GM10266 (cell line): ENCODE data around the gene COQ2.
"Not testable (repeated sequence)": the region's sequence is repeated elsewhere in the genome, so short reads cannot be mapped to it uniquely, and the experiment has no call there.

Source experiments
- DNase-seq: peaks from one replicate; pipeline ENCODE4 v3.0.0; 2012; ENCODE audit errors: extremely low spot score
- TF ChIP-seq, protein P1 (sequence below): IDR thresholded peaks from 2 replicates; pipeline ENCODE4 v1.5.1; 2012; ENCODE audit warnings: mild to moderate bottlenecking, low read depth; ENCODE audit not compliant: control insufficient read depth, insufficient read depth; ENCODE audit errors: missing control alignments

Gene COQ2

DNA sequence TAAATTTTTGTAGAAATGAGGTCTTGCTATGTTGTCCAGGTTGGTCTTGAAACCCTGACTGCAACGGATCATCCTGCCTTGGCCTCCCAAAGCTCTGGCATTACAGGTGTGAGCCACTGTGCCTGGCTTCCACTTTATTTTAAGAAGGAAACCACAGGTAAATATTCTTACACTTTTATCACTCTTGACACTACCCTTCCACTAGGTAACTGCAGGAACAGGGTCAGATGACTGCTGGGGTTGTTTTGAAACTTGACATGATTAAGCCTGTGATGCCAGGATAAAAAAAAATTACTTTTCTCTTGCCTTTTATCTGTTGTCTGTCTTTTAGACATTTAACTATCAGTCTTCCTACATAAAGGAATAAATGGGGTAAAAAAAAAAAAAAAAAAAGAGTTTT is 43.5 kb downstream of the COQ2 start:
- DNase-seq = no peak
- TF ChIP-seq, protein P1, sequence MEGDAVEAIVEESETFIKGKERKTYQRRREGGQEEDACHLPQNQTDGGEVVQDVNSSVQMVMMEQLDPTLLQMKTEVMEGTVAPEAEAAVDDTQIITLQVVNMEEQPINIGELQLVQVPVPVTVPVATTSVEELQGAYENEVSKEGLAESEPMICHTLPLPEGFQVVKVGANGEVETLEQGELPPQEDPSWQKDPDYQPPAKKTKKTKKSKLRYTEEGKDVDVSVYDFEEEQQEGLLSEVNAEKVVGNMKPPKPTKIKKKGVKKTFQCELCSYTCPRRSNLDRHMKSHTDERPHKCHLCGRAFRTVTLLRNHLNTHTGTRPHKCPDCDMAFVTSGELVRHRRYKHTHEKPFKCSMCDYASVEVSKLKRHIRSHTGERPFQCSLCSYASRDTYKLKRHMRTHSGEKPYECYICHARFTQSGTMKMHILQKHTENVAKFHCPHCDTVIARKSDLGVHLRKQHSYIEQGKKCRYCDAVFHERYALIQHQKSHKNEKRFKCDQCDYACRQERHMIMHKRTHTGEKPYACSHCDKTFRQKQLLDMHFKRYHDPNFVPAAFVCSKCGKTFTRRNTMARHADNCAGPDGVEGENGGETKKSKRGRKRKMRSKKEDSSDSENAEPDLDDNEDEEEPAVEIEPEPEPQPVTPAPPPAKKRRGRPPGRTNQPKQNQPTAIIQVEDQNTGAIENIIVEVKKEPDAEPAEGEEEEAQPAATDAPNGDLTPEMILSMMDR = no peak

DNA sequence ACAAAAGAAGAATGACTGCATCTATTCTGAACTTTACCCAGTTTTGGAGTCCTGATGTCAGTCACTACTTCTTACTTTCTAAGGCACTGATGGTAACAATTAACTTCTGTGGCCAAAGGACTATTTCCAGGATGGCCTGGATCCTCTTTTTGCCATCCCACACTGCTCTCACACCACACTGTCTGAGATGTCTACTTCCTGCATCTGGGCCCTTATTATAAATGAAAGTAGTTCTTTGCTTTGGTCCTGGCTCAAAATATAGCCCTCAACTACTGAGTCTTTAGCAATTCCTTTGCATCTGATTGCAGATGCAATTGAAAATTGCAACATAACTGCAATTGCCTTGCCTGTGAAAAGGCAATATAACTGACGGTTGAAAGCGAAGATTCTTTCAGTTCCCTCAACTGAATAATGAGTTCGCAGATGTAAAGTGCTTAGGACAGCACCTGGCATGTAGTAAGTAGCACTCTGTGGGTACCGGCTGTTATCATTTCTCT is 44.2 kb downstream of the COQ2 start:
- peak; percentile 29 for DNase-seq
- TF ChIP-seq, protein P1 = no peak

DNA sequence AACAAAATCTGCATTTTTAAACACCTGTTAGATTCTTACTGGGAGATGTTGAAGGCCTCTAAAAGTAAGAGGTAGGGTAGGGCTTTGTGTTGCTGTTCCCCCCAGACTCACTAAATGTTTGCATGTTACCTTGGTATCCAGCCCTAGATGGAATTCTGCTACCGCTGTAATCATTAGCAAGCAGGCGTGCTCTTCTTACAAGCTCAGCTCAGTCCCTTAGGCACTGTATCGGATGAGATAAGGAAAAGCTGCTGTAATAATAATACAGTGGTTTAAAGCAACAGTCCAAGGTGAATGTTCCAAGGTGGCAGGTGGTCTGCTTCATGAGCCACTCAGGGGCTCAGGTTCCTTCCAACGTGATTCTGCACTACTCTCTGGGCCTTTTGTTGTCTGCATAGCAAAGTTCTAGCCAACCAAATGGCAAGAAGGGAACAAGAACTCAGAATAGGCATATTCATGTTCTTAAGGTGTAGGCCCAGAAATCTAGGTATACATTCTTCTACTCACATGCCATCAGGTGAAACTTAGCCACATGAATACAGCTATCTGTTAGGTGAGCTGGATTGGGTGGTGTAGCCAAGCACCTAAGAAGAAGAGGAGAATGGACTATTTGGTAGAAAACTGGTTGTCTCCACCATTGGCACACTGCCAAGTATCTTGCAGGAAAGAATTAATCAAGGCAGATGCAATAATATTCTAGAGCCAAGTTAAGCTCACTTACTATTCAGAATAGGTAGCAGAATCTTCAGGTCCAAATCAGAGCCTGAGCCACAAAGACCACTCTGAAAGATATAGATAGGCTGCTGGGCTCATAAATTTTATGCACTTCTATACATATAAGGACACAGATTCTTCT is 46.0 kb downstream of the COQ2 start:
- no peak for DNase-seq
- TF ChIP-seq, protein P1 = no peak

DNA sequence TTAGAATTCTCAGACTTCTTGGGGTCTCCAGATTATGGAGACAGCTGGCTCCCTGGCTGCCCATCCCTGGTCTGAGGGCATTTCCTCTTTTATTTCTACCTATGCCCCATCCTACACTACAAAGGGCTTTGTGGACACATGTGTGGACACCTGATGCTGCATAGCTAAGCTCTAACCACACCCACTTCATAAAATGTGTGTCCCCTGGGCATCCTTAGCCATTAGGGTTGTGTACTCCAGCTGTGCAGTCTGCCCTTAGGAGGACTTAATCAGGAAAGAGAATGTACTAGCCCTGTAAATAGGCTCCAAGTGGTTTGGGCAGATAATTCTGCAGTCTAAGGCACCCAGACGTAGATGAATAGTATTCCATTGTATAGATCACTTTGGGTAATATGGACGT is 47.0 kb downstream of the COQ2 start:
- TF ChIP-seq, protein P1 = no peak
- DNase-seq = no peak

DNA sequence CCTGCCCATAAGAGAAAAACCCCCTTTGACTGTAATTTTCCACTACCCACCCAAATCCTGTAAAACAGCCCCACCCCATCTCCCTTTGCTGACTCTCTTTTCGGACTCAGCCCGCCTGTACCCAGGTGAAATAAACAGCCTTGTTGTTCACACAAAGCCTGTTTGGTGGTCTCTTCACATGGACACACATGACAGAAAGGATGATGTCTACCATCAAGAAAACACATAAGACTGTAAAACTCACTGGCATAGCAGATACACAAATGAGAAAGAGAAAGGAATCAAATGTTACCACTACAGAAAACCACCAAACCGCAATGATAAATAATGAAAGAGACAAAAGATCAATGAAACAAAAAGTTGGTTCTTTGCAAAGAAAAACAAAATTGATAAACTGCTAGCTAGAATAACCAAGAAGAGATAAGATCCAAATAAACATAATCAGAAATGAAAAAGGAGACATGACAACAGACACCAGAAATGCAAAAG is 48.9 kb downstream of the COQ2 start:
- not testable (repeated sequence) for DNase-seq

DNA sequence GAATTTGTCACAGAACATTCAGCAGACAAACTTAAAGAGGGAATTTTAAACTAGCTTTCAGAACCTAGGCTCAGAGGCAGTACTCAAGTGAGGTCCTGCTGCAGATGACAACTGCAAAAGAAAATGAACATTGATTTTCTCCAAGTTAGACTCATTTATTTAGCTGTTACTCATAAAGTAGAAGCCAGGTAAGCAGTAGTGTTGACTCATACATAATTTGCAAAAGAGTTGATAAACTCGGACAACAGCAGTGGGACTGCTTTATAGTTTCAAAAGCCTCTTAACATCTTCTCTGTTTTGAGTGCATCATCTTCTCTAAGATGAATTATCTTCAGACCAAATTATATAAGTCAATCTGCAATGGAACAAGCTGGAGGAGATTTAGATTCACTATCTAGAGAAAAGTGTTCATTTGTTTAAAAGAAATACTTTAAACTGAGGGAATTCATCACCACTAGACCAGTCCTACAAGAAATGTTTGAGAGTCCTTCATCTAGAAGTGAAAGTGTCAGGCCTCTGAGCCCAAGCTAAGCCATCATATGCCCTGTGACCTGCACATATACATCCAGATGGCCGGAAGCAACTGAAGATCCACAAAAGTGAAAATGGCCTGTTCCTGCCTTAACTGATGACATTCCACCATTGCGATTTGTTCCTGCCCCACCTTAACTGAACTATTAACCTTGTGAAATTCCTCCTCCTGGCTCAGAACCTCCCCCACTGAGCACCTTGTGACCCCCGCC is 49.5 kb downstream of the COQ2 start:
- no peak for DNase-seq
- TF ChIP-seq, protein P1 = no peak

DNA sequence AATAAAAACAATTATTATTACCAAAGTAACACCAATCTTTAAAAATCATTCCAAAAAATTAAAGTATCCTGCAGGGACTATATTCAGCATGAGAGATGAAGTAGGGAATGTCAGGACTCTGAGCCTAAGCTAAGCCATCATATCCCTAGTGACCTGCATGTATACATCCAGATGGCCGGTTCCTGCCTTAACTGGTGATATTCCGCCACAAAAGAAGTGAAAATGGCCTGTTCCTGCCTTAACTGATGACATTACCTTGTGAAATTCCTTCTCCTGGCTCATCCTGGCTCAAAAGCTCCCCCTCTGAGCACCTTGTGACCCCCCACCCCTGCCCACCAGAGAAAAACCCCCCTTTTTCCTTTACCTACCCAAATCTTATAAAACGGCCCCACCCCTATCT is 50.2 kb downstream of the COQ2 start:
- not testable (repeated sequence) for DNase-seq

DNA sequence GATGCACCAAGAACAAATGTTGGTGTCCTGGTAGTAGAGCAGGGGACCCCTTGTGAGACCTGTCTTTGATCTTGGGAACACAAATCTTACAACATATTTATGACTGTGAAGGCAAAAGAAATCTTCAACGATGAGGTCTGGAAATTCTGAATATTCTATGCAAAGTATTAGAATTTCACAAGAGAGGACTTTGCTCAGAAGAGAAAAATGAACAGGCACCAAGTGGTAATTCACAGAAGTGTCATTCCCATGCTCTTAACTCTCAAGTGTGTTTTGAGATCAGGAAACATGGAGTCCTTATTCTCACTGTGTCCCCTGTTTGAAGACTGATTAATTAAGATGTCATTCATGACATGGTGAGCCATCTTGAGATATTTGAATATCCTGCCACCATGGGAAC is 52.5 kb downstream of the COQ2 start:
- TF ChIP-seq, protein P1 = no peak

More for the DNA sequence above, 52.5 kb downstream of the COQ2 start:
- no peak for DNase-seq
